ENCODE measurements around the gene GPR3. TPM values are rescaled to one million over a fixed set of nuclear protein-coding genes. Genes with fewer than 3 reads are reported as not detected.

GPR3 gene
- total and polyA plus RNA-seq, 8 donors, result 0.18 to 0.43 (median 0.27) TPM; not detected in 4

DNA sequence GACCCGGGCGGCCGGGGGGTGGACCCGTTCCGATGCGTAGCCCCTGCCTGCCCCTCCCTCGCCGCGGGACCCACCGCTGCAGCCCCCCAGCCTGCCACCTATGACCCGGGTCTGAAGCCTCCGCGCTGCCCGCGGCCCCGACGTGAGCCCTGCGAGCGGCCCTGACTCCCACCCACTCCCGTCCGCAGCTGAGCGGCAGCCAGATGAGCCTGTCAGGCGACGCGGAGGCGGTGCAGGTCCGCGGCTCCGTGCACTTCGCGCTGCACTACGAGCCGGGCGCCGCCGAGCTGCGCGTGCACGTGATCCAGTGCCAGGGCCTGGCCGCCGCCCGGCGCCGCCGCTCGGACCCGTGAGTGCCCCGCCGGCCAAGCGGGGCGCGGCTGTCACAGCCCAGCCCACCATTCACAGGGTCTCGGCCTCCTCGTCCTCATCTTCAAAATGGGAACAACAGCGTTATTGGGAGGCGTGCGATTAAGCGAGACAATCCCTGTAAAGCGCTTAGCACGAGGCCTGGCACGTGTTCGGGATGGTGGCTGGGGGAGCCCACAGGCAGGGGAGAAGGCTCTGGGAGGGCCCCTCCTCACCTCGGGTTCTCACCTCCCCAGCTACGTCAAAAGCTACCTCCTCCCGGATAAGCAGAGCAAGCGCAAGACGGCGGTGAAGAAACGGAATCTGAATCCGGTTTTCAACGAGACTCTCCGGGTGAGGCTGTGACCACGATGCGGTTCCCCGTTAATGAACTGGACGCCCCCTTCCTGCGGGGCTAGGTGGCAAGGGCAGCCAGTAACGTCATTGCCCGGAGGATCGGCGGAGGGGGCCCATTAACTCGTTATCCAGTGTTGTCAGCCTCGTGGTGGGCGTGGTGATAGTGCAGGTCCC lies 42.4 kb upstream of the GPR3 start:
- intact Hi-C loops (cut with DNase I; ENCODE audit: low total_unique reads), result no loop called here
- 24 to 68% (median 39%) methylated on average over 23 to 84 of the region's 84 CpGs for WGBS, 5 donors
- TF ChIP-seq POLR2A (IDR thresholded peaks at IDR 0.05), result no peak
- TF ChIP-seq, protein P1, sequence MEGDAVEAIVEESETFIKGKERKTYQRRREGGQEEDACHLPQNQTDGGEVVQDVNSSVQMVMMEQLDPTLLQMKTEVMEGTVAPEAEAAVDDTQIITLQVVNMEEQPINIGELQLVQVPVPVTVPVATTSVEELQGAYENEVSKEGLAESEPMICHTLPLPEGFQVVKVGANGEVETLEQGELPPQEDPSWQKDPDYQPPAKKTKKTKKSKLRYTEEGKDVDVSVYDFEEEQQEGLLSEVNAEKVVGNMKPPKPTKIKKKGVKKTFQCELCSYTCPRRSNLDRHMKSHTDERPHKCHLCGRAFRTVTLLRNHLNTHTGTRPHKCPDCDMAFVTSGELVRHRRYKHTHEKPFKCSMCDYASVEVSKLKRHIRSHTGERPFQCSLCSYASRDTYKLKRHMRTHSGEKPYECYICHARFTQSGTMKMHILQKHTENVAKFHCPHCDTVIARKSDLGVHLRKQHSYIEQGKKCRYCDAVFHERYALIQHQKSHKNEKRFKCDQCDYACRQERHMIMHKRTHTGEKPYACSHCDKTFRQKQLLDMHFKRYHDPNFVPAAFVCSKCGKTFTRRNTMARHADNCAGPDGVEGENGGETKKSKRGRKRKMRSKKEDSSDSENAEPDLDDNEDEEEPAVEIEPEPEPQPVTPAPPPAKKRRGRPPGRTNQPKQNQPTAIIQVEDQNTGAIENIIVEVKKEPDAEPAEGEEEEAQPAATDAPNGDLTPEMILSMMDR (IDR thresholded peaks at IDR 0.05), result no peak
- TF ChIP-seq EP300 (IDR thresholded peaks at IDR 0.05), result no peak
- TF ChIP-seq POLR2AphosphoS5 (IDR thresholded peaks at IDR 0.05), result peak in 2 of 3 donors; percentile 30 to 64
- Histone ChIP-seq H3K4me1 (peaks cover 12 to 42% (median 34%) of the 10 kb centered on the region in 4 donors), H3K36me3 (peaks cover 4 to 46% (median 23%) of the 10 kb centered on the region in 4 donors), H3K27me3 (peaks cover 0 to 16% (median 0%) of the 10 kb centered on the region in 3 donors), H3K4me3 (peak overlapping the region; percentile 47 to 72 (median 50)), H3K27ac (peak overlapping the region; percentile 52 to 77 (median 68)), H3K9me3 (no peaks in the 10 kb centered on the region)
- DNase-seq, result peak; percentile 79 to 93

DNA sequence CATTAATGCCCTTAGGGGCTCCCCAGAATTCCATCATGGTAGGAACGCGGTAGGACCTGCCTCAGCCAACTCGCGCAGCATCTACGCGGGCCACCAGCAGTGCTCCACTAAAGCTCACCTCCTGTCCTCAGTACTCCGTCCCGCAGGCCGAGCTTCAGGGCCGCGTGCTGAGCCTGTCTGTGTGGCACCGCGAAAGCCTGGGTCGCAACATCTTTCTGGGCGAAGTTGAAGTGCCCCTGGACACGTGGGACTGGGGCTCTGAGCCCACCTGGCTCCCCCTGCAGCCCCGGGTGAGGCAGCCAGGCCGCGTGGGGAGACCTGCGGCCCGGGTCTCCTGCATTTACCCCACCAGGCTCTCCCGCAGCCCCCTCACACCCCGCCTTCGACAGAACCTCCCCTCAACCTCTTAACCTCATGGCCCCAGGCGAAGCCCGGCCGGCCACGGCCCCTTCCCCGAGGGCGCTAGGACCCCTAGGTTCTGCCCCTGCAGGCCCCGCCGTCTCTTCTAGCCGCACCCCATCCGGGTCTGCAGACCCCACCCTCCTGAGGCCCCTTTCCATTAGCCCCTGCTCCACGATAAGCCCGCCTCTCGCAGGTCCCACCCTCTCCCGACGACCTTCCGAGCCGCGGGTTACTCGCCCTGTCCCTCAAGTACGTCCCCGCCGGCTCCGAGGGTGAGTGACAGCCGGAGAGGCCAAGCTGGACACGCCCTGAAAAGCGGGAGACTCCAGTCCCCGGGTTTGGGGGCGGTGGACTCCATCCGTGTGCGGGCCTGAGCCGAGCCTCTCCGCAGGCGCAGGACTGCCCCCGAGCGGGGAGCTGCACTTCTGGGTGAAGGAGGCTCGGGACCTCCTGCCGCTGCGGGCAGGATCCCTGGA lies 41.5 kb upstream of the GPR3 start:
- peak overlapping the region in 3 of 4 donors; percentile 9 to 72 (median 11) for H3K4me3 ChIP-seq
- H3K9me3 ChIP-seq, result no peaks in the 10 kb centered on the region
- peak overlapping the region in 2 of 5 donors; percentile 5 to 68 for H3K27ac ChIP-seq
- TF ChIP-seq POLR2A (IDR thresholded peaks at IDR 0.05), result no peak
- no peak for TF ChIP-seq POLR2AphosphoS5 (IDR thresholded peaks at IDR 0.05)
- peak in 1 of 2 donors; percentile 88 for DNase-seq
- H3K4me1 ChIP-seq, result peaks cover 12 to 42% (median 35%) of the 10 kb centered on the region in 4 donors
- H3K36me3 ChIP-seq, result peaks cover 13 to 50% (median 30%) of the 10 kb centered on the region in 4 donors
- H3K27me3 ChIP-seq, result peaks cover 0 to 16% (median 0%) of the 10 kb centered on the region in 3 donors
- intact Hi-C loops (cut with DNase I; ENCODE audit: low total_unique reads), result no loop called here
- WGBS, 5 donors, result 47 to 62% (median 56%) methylated on average over 52 to 62 of the region's 62 CpGs

DNA sequence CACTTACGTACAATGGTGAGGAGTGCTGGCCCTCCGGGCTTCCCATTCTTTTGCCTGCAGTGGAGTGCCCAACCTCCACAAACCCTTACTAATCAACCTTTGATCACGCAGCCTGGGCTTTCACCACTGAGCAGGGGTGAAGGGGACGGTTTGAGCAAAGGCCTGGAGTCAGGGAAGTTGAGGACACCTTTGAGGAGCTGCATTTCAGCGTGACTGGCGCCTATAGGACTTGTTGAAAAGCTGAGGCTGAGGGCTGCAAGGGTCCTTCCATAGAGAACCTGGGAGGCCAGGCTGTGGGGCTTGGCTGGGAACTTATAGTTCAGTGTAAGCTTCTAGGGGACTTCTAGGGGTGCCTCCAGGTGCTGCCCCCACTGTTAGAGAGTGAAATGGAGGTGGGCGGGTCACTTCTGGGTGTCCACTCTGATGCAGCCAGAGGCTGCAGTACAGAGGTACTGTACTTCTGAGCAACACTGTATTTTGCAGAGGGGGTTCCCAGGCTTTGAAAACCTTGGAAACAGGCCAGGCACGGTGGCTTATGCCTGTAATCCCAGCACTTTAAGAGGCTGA lies 40.8 kb upstream of the GPR3 start:
- H3K27me3 ChIP-seq, result peaks cover 0 to 16% (median 0%) of the 10 kb centered on the region in 3 donors
- 56 to 72% (median 62%) methylated on average over 6 to 8 of the region's 8 CpGs for WGBS, 5 donors
- H3K36me3 ChIP-seq, result peaks cover 19 to 57% (median 37%) of the 10 kb centered on the region in 4 donors
- H3K27ac ChIP-seq, result peak overlapping the region in 2 of 5 donors; percentile 5 to 68
- intact Hi-C loops (cut with DNase I; ENCODE audit: low total_unique reads), result no loop called here
- H3K9me3 ChIP-seq, result no peaks in the 10 kb centered on the region
- DNase-seq, result peak in 1 of 2 donors; percentile 31
- H3K4me1 ChIP-seq, result peaks cover 12 to 48% (median 41%) of the 10 kb centered on the region in 4 donors
- H3K4me3 ChIP-seq, result peak overlapping the region in 1 of 4 donors; percentile 9
- TF ChIP-seq POLR2A (IDR thresholded peaks at IDR 0.05) (no peak), POLR2AphosphoS5 (IDR thresholded peaks at IDR 0.05) (no peak), EP300 (IDR thresholded peaks at IDR 0.05) (no peak)
- TF ChIP-seq, protein P1 (IDR thresholded peaks at IDR 0.05), result no peak

DNA sequence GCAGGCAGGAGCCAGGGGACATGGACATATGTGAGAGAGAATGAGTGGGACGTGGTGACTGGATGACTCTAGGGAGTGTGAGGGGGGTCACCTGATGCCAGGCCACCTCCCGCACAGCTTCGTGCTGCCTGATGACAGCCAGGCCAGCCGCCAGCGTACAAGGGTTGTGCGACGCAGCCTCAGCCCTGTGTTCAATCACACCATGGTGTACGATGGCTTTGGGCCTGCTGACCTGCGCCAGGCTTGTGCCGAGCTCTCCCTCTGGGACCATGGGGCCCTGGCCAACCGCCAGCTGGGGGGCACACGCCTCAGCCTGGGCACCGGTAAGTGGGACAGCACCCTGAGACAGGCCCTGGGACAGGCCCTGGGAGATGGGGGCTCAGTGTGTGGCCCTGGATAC lies 39.3 kb upstream of the GPR3 start:
- Histone ChIP-seq H3K27me3 (peaks cover 0 to 16% (median 0%) of the 10 kb centered on the region in 3 donors), H3K36me3 (peaks cover 29 to 71% (median 47%) of the 10 kb centered on the region in 4 donors), H3K4me1 (peaks cover 24 to 54% (median 51%) of the 10 kb centered on the region in 4 donors), H3K4me3 (no peak overlapping the region), H3K27ac (no peak overlapping the region), H3K9me3 (no peaks in the 10 kb centered on the region)
- no peak for DNase-seq
- TF ChIP-seq EP300 (IDR thresholded peaks at IDR 0.05), result no peak
- no peak for TF ChIP-seq POLR2AphosphoS5 (IDR thresholded peaks at IDR 0.05)
- TF ChIP-seq POLR2A (IDR thresholded peaks at IDR 0.05), result no peak
- TF ChIP-seq, protein P1 (IDR thresholded peaks at IDR 0.05), result no peak
- 82 to 93% (median 89%) methylated on average over 9 to 13 of the region's 13 CpGs for WGBS, 5 donors
- intact Hi-C loops (cut with DNase I; ENCODE audit: low total_unique reads), result no loop called here

Measured in stomach (tissue), 9 donors.